WTC11 (cell line): Measurements from ENCODE around the gene RAC2. TPM values are rescaled to one million over a fixed set of nuclear protein-coding genes. Genes with fewer than 3 reads are reported as not detected.

Source experiments
- ATF2 ChIP-seq: sonication (generic); formaldehyde crosslinking; IDR thresholded peaks from 2 replicates; pipeline ENCODE4 v1.8.1; 2022; ENCODE audit warnings: low read depth, missing genetic modification reagents, borderline replicate concordance
- ATF6 ChIP-seq: sonication (generic); formaldehyde crosslinking; IDR thresholded peaks from 2 replicates; pipeline ENCODE4 v1.8.1; 2023; ENCODE audit warnings: mild to moderate bottlenecking, missing genetic modification reagents
- ESRRA ChIP-seq: sonication (generic); formaldehyde crosslinking; IDR thresholded peaks from 2 replicates; pipeline ENCODE4 v1.8.1; 2022; ENCODE audit warnings: mild to moderate bottlenecking, missing genetic modification reagents, borderline replicate concordance
- ETV6 ChIP-seq: sonication (generic); formaldehyde crosslinking; IDR thresholded peaks from 2 replicates; pipeline ENCODE4 v1.8.1; 2022; ENCODE audit warnings: mild to moderate bottlenecking, missing genetic modification reagents
- HMGA2 ChIP-seq: fragments of 250-450 bp; sonication (Bioruptor Pico); IDR thresholded peaks from 2 replicates; pipeline ENCODE4 v1.4.0; 2021; ENCODE audit warnings: mild to moderate bottlenecking, moderate library complexity
- JUN ChIP-seq: sonication (generic); formaldehyde crosslinking; IDR thresholded peaks from 2 replicates; pipeline ENCODE4 v1.8.0; 2023; ENCODE audit warnings: mild to moderate bottlenecking, missing genetic modification reagents
- NFATC4 ChIP-seq: fragments of 250-450 bp; sonication (Bioruptor Pico); IDR thresholded peaks from 2 replicates; pipeline ENCODE4 v1.9.0; 2021; ENCODE audit warnings: mild to moderate bottlenecking
- NFYB ChIP-seq: sonication (generic); formaldehyde crosslinking; conservative IDR thresholded peaks from 2 replicates; pipeline ENCODE4 v1.8.0; 2022; ENCODE audit warnings: low read depth, missing genetic modification reagents
- RORB ChIP-seq: fragments of 250-450 bp; sonication (Bioruptor Pico); IDR thresholded peaks from 2 replicates; pipeline ENCODE4 v1.9.0; 2021; ENCODE audit warnings: mild to moderate bottlenecking
- SOX15 ChIP-seq: fragments of 250-450 bp; sonication (Bioruptor Pico); IDR thresholded peaks from 2 replicates; pipeline ENCODE4 v1.9.0; 2021; ENCODE audit warnings: mild to moderate bottlenecking
- ZBTB43 ChIP-seq: sonication (generic); formaldehyde crosslinking; IDR thresholded peaks from 2 replicates; pipeline ENCODE4 v1.8.1; 2023; ENCODE audit warnings: mild to moderate bottlenecking, missing genetic modification reagents
- ZNF219 ChIP-seq: sonication (generic); formaldehyde crosslinking; IDR thresholded peaks from 2 replicates; pipeline ENCODE4 v1.8.0; 2023; ENCODE audit warnings: missing genetic modification reagents, mild to moderate bottlenecking, borderline replicate concordance
- ZNF317 ChIP-seq: sonication (generic); formaldehyde crosslinking; IDR thresholded peaks from 2 replicates; pipeline ENCODE4 v1.8.1; 2023; ENCODE audit warnings: low read depth, mild to moderate bottlenecking, moderate library complexity, missing genetic modification reagents, borderline replicate concordance
- ZNF423 ChIP-seq: fragments of 250-450 bp; sonication (Bioruptor Pico); IDR thresholded peaks from 2 replicates; pipeline ENCODE4 v2.1.2; 2022; ENCODE audit warnings: mild to moderate bottlenecking, moderate library complexity
- ZSCAN18 ChIP-seq: fragments of 250-450 bp; sonication (Bioruptor Pico); IDR thresholded peaks from 2 replicates; pipeline ENCODE4 v2.1.2; 2022; ENCODE audit warnings: mild to moderate bottlenecking, moderate library complexity
- total RNA-seq: library from RNA; stranded (reverse); gene quantifications from 3 replicates; pipeline ENCODE4 v1.2.3, GENCODE V29; 2021
- TF ChIP-seq, protein P1 (sequence below): sonication (generic); formaldehyde crosslinking; IDR thresholded peaks from 2 replicates; pipeline ENCODE4 v1.8.0; 2022; ENCODE audit warnings: mild to moderate bottlenecking, missing genetic modification reagents
- TF ChIP-seq, protein P2 (sequence below): sonication (generic); formaldehyde crosslinking; IDR thresholded peaks from 2 replicates; pipeline ENCODE4 v1.8.0; 2022; ENCODE audit warnings: missing genetic modification reagents
- TF ChIP-seq, protein P3 (sequence below): sonication (generic); formaldehyde crosslinking; IDR thresholded peaks from 2 replicates; pipeline ENCODE4 v1.8.0; 2022; ENCODE audit warnings: mild to moderate bottlenecking, missing genetic modification reagents
- TF ChIP-seq, protein P4 (sequence below): sonication (generic); formaldehyde crosslinking; conservative IDR thresholded peaks from 2 replicates; pipeline ENCODE4 v1.8.1; 2023; ENCODE audit warnings: mild to moderate bottlenecking, low read depth, missing genetic modification reagents, moderate library complexity
- TF ChIP-seq, protein P5 (sequence below): fragments of 250-450 bp; sonication (Bioruptor Pico); IDR thresholded peaks from 2 replicates; pipeline ENCODE4 v1.9.0; 2021; ENCODE audit warnings: mild to moderate bottlenecking, borderline replicate concordance

The RAC2 gene
- total RNA-seq, 1 experiment from 2014 or later: 3.6 TPM

DNA sequence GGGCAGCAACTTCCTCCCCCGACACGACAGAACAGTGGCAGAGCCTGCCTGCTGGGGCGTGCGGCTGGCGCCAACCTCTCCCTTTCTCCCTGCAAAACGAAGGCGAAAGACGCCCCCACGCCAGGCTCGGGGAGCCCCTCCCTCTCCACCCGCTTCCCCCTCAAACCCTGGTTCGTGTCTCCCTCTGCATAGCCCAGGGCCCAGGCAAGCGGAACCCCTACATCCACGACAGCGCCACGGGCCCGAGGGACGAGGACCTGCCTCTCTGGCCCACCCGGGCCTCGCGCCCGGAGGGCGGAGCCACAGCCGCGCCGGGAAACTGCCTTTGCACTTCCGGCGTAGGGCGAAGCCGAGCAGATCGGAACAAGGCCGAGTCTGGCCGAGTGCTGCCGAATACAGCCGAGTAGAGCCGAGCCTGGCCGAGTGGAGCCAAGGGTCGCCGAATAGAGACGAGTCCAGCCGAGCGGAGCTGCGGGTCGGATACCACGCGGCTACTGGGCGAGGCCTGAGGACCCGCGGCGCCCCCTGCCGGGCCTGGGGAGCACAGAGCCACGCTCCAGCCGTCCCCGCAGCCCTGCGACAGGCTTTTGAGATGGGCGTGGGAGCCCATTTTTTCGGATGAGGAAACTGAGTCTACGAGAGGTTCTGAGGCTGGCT is 44.8 kb downstream of the RAC2 start (continued):
- peak; percentile 10; the same call in 1 of the 2 replicates for TF ChIP-seq ZBTB43 (CRISPR knock-in tag)
- TF ChIP-seq NFYB (CRISPR knock-in tag): no peak
- no peak for TF ChIP-seq HMGA2 (CRISPR knock-in tag)
- TF ChIP-seq, protein P1, sequence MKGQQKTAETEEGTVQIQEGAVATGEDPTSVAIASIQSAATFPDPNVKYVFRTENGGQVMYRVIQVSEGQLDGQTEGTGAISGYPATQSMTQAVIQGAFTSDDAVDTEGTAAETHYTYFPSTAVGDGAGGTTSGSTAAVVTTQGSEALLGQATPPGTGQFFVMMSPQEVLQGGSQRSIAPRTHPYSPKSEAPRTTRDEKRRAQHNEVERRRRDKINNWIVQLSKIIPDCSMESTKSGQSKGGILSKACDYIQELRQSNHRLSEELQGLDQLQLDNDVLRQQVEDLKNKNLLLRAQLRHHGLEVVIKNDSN (CRISPR knock-in tag): peak; percentile 53; the same call in 1 of the 2 replicates
- no peak for TF ChIP-seq ATF2
- TF ChIP-seq JUN (CRISPR knock-in tag): no peak
- TF ChIP-seq, protein P2, sequence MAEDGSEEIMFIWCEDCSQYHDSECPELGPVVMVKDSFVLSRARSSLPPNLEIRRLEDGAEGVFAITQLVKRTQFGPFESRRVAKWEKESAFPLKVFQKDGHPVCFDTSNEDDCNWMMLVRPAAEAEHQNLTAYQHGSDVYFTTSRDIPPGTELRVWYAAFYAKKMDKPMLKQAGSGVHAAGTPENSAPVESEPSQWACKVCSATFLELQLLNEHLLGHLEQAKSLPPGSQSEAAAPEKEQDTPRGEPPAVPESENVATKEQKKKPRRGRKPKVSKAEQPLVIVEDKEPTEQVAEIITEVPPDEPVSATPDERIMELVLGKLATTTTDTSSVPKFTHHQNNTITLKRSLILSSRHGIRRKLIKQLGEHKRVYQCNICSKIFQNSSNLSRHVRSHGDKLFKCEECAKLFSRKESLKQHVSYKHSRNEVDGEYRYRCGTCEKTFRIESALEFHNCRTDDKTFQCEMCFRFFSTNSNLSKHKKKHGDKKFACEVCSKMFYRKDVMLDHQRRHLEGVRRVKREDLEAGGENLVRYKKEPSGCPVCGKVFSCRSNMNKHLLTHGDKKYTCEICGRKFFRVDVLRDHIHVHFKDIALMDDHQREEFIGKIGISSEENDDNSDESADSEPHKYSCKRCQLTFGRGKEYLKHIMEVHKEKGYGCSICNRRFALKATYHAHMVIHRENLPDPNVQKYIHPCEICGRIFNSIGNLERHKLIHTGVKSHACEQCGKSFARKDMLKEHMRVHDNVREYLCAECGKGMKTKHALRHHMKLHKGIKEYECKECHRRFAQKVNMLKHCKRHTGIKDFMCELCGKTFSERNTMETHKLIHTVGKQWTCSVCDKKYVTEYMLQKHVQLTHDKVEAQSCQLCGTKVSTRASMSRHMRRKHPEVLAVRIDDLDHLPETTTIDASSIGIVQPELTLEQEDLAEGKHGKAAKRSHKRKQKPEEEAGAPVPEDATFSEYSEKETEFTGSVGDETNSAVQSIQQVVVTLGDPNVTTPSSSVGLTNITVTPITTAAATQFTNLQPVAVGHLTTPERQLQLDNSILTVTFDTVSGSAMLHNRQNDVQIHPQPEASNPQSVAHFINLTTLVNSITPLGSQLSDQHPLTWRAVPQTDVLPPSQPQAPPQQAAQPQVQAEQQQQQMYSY (CRISPR knock-in tag): no peak
- no peak for TF ChIP-seq SOX15 (CRISPR knock-in tag)
- TF ChIP-seq ATF6 (CRISPR knock-in tag): no peak
- TF ChIP-seq, protein P3, sequence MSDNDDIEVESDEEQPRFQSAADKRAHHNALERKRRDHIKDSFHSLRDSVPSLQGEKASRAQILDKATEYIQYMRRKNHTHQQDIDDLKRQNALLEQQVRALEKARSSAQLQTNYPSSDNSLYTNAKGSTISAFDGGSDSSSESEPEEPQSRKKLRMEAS: peak; percentile 94
- no peak for TF ChIP-seq ZNF423 (CRISPR knock-in tag)
- no peak for TF ChIP-seq ZNF219 (CRISPR knock-in tag)
- peak; percentile 51; the same call in 1 of the 2 replicates for TF ChIP-seq ESRRA (CRISPR knock-in tag)
- TF ChIP-seq ZSCAN18: no peak
- TF ChIP-seq ETV6 (CRISPR knock-in tag): peak; percentile 58; the same call in 1 of the 2 replicates
- TF ChIP-seq, protein P4, sequence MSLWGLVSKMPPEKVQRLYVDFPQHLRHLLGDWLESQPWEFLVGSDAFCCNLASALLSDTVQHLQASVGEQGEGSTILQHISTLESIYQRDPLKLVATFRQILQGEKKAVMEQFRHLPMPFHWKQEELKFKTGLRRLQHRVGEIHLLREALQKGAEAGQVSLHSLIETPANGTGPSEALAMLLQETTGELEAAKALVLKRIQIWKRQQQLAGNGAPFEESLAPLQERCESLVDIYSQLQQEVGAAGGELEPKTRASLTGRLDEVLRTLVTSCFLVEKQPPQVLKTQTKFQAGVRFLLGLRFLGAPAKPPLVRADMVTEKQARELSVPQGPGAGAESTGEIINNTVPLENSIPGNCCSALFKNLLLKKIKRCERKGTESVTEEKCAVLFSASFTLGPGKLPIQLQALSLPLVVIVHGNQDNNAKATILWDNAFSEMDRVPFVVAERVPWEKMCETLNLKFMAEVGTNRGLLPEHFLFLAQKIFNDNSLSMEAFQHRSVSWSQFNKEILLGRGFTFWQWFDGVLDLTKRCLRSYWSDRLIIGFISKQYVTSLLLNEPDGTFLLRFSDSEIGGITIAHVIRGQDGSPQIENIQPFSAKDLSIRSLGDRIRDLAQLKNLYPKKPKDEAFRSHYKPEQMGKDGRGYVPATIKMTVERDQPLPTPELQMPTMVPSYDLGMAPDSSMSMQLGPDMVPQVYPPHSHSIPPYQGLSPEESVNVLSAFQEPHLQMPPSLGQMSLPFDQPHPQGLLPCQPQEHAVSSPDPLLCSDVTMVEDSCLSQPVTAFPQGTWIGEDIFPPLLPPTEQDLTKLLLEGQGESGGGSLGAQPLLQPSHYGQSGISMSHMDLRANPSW (CRISPR knock-in tag): no peak
- TF ChIP-seq ZNF317 (CRISPR knock-in tag): no peak
- TF ChIP-seq, protein P5, sequence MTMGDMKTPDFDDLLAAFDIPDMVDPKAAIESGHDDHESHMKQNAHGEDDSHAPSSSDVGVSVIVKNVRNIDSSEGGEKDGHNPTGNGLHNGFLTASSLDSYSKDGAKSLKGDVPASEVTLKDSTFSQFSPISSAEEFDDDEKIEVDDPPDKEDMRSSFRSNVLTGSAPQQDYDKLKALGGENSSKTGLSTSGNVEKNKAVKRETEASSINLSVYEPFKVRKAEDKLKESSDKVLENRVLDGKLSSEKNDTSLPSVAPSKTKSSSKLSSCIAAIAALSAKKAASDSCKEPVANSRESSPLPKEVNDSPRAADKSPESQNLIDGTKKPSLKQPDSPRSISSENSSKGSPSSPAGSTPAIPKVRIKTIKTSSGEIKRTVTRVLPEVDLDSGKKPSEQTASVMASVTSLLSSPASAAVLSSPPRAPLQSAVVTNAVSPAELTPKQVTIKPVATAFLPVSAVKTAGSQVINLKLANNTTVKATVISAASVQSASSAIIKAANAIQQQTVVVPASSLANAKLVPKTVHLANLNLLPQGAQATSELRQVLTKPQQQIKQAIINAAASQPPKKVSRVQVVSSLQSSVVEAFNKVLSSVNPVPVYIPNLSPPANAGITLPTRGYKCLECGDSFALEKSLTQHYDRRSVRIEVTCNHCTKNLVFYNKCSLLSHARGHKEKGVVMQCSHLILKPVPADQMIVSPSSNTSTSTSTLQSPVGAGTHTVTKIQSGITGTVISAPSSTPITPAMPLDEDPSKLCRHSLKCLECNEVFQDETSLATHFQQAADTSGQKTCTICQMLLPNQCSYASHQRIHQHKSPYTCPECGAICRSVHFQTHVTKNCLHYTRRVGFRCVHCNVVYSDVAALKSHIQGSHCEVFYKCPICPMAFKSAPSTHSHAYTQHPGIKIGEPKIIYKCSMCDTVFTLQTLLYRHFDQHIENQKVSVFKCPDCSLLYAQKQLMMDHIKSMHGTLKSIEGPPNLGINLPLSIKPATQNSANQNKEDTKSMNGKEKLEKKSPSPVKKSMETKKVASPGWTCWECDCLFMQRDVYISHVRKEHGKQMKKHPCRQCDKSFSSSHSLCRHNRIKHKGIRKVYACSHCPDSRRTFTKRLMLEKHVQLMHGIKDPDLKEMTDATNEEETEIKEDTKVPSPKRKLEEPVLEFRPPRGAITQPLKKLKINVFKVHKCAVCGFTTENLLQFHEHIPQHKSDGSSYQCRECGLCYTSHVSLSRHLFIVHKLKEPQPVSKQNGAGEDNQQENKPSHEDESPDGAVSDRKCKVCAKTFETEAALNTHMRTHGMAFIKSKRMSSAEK (CRISPR knock-in tag): no peak
- no peak for TF ChIP-seq RORB (CRISPR knock-in tag)
- no peak for TF ChIP-seq NFATC4 (CRISPR knock-in tag)
